Esophagus squamous epithelium (tissue), 4 donors: ENCODE data around the gene ADAM33.

Experiments used
- CTCF ChIP-seq, 6 experiments: fragments of 450-650 bp in 4 of 6; fragments of 200-600 bp in 2 of 6; sonication (generic) in 2 of 6; IDR thresholded peaks; one replicate each; pipeline ENCODE4 v1.5.1; 2016 to 2019; ENCODE audit warnings: antibody characterized with exemption in 6 of 6, mild to moderate bottlenecking in 4 of 6, moderate library complexity in 4 of 6
- POLR2A ChIP-seq, 4 donors: fragments of 450-650 bp; IDR thresholded peaks; one replicate each; pipeline ENCODE4 v1.6.1; 2017; ENCODE audit warnings: antibody characterized with exemption in 4 of 4, mild to moderate bottlenecking in 4 of 4, moderate library complexity in 3 of 4

DNA sequence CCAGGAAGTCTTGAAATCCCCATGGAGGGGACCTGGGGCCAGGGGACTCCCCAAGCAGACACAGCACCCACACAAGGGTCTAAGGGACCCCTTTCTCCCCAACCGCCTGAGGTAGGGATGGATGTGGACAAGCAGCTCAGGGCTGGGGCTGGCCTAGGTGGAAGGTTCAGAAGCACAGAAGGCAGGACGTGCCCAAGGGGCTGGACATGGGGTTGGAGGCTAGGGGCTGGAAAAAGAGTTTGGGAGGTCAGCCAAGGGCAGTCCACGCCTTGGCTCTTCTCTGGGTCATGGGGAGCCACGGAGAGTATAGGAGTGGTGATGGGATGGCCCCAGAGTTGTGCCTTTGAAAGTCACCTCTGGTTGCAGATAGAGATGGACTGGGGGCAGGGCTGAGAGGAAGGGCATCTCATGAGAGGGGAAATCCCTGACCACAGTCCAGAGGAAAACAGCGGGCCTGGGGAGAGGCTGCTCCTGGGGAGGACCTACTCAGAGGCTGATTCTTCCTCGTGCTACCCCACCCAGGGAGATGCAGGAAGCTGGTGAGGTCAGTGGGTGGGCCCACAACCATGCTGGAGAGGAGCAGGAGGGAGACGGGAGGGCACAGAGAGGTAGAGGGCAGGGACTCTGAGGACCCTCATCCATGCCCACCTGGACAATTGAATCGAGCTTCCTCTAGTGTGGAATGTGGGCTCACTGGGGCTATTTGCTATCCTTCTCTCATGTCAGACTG lies 48.2 kb upstream of the ADAM33 start:
- TF ChIP-seq CTCF (IDR thresholded peaks at IDR 0.05) (no peak), POLR2A (IDR thresholded peaks at IDR 0.05) (no peak)
